Upper lobe of right lung (tissue), 1 donor: ENCODE measurements around the gene SLITRK4. TPM values are rescaled to one million over a fixed set of nuclear protein-coding genes. Genes with fewer than 3 reads are reported as not detected.

Source experiments
- ATAC-seq: fragments of 200-7000 bp; cut with Tn5 transposase; one replicate; pipeline ENCODE4 v1.9.1; 2020; ENCODE audit warnings: mild to moderate bottlenecking, moderate library complexity
- DNase-seq: peaks from one replicate; pipeline ENCODE4 v3.0.0-alpha.2; 2020
- H3K27ac ChIP-seq: fragments of 200-600 bp; one replicate; pipeline ENCODE4 v1.8.0; 2022
- H3K27me3 ChIP-seq: fragments of 200-600 bp; one replicate; pipeline ENCODE4 v1.8.0; 2022; ENCODE audit warnings: mild to moderate bottlenecking
- H3K36me3 ChIP-seq: fragments of 200-600 bp; one replicate; pipeline ENCODE4 v1.8.0; 2022
- H3K4me1 ChIP-seq: fragments of 200-600 bp; one replicate; pipeline ENCODE4 v1.8.0; 2022
- H3K4me3 ChIP-seq: fragments of 200-600 bp; one replicate; pipeline ENCODE4 v1.8.0; 2022; ENCODE audit warnings: mild to moderate bottlenecking
- H3K9me3 ChIP-seq: fragments of 200-600 bp; one replicate; pipeline ENCODE4 v1.8.0; 2022
- CTCF ChIP-seq: fragments of 200-600 bp; IDR thresholded peaks from one replicate; pipeline ENCODE4 v1.8.0; 2022; ENCODE audit warnings: antibody characterized with exemption
- intact Hi-C: fragments of 100-400 bp; cut with DNase I; formaldehyde crosslinking; loops from one replicate; pipeline ENCODE4 v1.11.0; 2022
- long read RNA-seq: library from polyadenylated mRNA; unstranded; transcript quantifications from one replicate; pipeline ENCODE4 v2.0.0, GENCODE V29; 2021
- total RNA-seq: library from RNA; stranded (reverse); fragmentation: NEBNext Ultra II Directional; extraction: Animal tissue kit (Norgen Biotek cat#: 25700); gene quantifications from one replicate; pipeline ENCODE4 v1.2.1, GENCODE V29; 2021
- donor health status: DM: no; HTN: yes; CAD: no; lungs with severe emphysema.

The SLITRK4 gene
- total RNA-seq, result 0.58 TPM
- long read RNA-seq, partial matches to known transcripts, result 0 of 2 reads
- long read RNA-seq, other reads (novel, unspliced or antisense), result 0 of 2 reads

- intact Hi-C loops, result no loop called here
- no peak within 1 kb of the TSS for H3K4me3 ChIP-seq
- peaks cover 3% of the 10 kb centered on the region for H3K27me3 ChIP-seq
- no peak for TF ChIP-seq CTCF
- H3K9me3 ChIP-seq, result no peaks in the 10 kb centered on the region
- no peak within 1 kb of the TSS for H3K27ac ChIP-seq
- no peaks in the 10 kb centered on the region for H3K4me1 ChIP-seq
- no peak for DNase-seq
- no peaks in the 10 kb centered on the region for H3K36me3 ChIP-seq
- ATAC-seq, result no peak
Measured at GRCh38 chrX:143635915-143636314, at the start of gene SLITRK4. Gene SLITRK4, minus strand, starts transcription at chrX:143636101. Its CDS starts 4,993 bp downstream, at chrX:143631108.

GRCh38 chrX:143683486-143683885 is 47.6 kb upstream of the SLITRK4 start:
- H3K27ac ChIP-seq, result no peak overlapping the region
- no peaks in the 10 kb centered on the region for H3K9me3 ChIP-seq
- DNase-seq (no peak), ATAC-seq (no peak)
- H3K4me3 ChIP-seq, result no peak overlapping the region
- no peak for TF ChIP-seq CTCF
- intact Hi-C loops, result no loop called here
- no peaks in the 10 kb centered on the region for H3K36me3 ChIP-seq
- no peaks in the 10 kb centered on the region for H3K27me3 ChIP-seq
- H3K4me1 ChIP-seq, result no peaks in the 10 kb centered on the region

GRCh38 chrX:143674926-143675325 is 39.0 kb upstream of the SLITRK4 start:
- TF ChIP-seq CTCF, result no peak
- Histone ChIP-seq H3K4me3 (no peak overlapping the region), H3K27me3 (no peaks in the 10 kb centered on the region), H3K27ac (no peak overlapping the region), H3K4me1 (no peaks in the 10 kb centered on the region), H3K9me3 (no peaks in the 10 kb centered on the region), H3K36me3 (no peaks in the 10 kb centered on the region)
- no peak for ATAC-seq
- DNase-seq, result no peak
- intact Hi-C loops, result no loop called here

GRCh38 chrX:143669395-143669794 is 33.5 kb upstream of the SLITRK4 start:
- ATAC-seq (no peak), DNase-seq (no peak)
- intact Hi-C loops, result no loop called here
- no peaks in the 10 kb centered on the region for H3K36me3 ChIP-seq
- H3K9me3 ChIP-seq, result no peaks in the 10 kb centered on the region
- H3K4me3 ChIP-seq, result no peak overlapping the region
- H3K27me3 ChIP-seq, result no peaks in the 10 kb centered on the region
- H3K27ac ChIP-seq, result no peak overlapping the region
- H3K4me1 ChIP-seq, result no peaks in the 10 kb centered on the region
- no peak for TF ChIP-seq CTCF

GRCh38 chrX:143664302-143664701 is 28.4 kb upstream of the SLITRK4 start:
- intact Hi-C loops, result no loop called here
- no peaks in the 10 kb centered on the region for H3K27me3 ChIP-seq
- H3K27ac ChIP-seq, result no peak overlapping the region

More at GRCh38 chrX:143664302-143664701, 28.4 kb upstream of the SLITRK4 start:
- no peak for ATAC-seq
- Histone ChIP-seq H3K4me3 (no peak overlapping the region), H3K4me1 (no peaks in the 10 kb centered on the region), H3K9me3 (no peaks in the 10 kb centered on the region), H3K36me3 (no peaks in the 10 kb centered on the region)
- DNase-seq, result no peak
- peak; percentile 46 for TF ChIP-seq CTCF
